Stimulated activated CD4-positive, alpha-beta T cell treated with anti-CD3 and anti-CD28 coated beads, Interleukin-15, amount 100 ng/mL, for 1 hour (primary cell): Measurements from ENCODE around the gene DOK7.
"Not testable (repeated sequence)": the region's sequence is repeated elsewhere in the genome, so short reads cannot be mapped to it uniquely, and the experiment has no call there.

ENCODE experiments used
- DNase-seq, 2 donors: peaks; one replicate each; pipeline ENCODE4 v3.0.0-alpha.2; 2020; ENCODE audit warnings: low read depth in 1 of 2, low spot score in 1 of 2

The DOK7 gene

DNA sequence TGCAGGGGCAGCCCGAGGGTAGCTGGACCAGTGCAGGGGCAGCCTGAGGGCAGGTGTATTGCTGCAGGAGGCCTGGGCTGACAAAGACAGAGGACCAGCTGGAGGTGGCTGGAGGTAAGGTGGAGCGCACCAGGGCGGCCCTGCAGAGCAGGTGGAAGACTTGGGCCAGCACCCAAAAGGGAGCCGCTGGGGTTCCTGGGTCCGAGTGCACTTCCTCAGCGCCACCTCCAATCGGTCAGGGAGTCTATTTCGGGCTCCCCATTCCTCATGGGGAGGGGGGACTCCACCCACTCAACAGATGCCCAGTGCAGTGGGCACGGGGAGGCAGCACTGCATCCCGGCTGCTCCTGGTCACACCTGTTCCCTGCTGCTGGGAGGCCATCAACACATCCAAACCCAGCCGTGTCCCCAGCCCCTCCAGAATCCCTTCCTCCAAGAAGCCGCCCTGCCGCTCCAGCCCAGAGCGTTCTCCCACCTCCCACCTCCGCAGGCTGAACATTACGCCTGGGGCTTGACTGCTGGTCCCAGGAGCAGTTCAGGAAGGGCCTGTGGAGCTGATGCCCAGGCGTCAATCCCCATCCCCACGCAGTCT lies 67.7 kb downstream of the DOK7 start:
- no peak for DNase-seq

DNA sequence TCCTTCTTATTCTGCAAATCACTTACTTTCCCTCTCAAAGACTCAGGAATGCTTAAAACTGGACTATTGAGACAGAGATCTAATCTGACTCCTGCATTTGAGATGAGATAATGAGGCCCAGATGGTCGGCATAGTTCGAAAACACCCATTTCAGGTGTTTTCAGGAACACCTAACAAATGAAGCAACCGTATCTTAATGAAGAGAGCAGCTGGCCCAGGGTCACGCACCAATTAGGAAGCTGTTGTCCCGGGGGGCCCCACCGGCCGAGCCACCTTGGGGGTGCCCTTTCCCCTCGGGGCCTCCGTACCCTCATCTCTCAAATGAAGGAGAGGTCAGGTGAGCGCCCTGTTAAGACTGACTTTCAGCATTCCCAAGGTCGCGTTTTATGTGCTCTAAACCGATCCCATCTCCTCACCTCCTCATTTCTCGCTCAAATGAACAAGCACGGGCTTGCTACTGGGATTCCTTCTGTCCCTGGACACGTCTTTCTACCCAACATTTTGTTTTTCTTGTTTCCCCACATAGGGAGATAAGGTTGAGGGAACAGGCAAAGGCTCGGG lies 68.3 kb downstream of the DOK7 start:
- no peak for DNase-seq

DNA sequence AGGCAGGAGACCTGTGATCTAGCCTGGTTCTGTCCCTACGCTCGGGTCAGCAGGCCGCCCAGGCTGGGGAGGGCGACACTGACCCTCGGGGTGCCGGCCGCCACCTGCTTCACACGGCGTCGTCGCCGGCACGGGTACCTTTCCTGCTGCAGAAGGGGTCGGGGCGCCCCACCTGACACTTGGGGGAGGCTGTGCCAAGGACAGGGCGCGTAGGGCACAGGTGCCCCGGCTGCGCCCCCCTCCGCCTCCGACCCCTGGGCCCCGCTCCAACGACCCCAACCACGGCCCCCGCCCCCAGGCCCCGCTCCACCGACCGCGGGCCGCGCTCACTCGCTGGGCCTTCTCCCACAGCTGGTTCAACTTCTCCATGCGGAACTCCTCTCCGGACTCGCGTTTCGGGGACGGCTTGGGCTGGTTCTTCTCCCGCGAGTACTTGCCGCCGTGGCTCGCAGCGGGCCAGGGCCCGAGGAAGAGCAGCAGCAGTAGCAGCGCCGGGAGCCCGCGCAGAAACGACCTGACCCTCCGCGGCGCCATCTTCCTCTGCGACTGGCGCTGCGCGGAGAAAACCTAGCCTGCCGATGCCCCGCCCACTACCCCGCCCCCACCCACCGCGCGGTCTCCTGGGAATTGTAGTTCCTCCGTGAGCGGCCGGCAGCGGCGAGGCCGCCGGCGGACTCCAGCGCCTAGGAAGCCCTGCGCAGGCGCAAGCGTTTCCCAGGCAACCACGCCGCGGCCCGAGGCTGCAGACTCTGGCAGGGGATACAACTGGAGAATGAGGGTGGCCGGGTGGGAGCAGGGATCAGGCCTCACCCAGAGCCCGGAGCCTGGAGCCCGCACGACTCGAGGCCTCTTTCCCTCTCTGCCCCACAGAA lies 69.0 kb downstream of the DOK7 start, which contains the start of gene LRPAP1:
Gene LRPAP1, minus strand, starts transcription at position 544 of the 872 bp plus-strand sequence. Its CDS starts 10 bp downstream, at position 534.
- peak; percentile 74 to 82 for DNase-seq

DNA sequence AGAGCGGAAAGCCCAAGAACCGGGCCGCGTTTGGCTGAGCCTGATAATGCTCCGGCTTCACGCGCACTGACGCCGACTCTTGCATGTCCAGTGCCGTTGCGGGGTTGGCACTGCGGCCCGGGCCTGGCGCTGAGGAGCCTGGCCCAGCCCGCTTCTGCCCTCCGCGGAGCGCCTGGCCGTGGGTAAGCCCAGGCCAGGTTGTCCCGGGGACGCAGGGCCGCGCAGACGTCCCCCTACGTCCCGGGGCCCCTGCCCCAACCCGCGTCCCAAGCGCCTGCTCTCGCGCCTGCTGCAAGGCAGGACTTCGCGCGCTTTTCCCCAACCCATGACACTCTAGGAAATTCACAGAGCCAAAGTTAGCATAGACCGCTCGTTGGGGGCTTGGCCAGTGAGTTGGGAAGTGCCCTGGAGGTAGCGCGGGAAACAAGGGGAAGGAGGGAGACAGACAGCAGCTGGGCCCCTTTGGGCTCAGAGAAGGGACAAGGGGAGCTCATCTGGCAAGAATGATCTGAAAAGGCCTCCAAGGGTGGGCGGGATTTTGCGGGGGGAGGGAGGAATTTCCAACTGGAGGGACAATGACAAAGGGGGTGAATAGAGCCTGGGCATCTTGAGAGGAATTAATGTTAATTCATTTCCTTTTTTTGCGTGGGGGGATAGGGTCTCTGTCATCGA lies 69.8 kb downstream of the DOK7 start:
- DNase-seq, result no peak

DNA sequence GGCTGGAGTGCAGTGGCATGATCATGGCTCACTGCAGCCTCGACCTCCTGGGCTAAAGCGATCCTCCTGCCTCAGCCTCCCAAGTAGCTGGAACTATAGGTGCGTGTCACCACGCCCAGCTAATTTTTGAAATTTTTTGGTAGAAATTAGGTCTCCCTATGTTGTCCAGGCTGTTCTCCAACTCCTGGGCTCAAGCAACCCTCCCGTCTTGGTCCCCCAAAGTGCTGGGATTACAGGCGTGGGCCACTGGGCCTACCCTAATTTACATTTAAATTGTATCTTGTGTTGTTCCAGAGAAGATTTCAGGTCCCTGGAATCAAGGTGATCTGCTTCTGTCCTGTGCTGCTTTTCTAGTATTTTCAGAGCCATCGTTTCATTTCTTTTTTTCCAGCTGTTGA lies 70.3 kb downstream of the DOK7 start:
- DNase-seq, result no peak

DNA sequence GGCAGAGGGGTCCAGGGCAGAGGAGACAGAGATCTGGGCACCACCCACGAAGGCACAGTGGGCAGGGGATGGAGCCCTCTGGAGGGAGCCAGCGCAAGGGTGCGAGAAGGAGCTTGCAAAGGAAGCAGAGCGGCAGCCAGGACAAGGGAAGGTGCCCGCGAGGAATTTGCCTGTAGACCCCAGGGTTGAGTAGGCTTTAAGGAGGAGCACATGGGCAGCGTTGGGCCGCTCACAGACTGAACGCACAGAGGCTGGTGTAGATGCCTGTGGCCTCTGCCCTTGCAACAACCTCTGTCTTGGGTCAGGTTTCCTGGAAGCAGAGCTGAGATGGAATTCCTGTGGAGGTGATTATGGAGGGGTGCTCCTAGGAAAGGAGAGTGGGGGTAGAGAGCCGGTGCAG lies 72.7 kb downstream of the DOK7 start:
- DNase-seq, result not testable (repeated sequence)

DNA sequence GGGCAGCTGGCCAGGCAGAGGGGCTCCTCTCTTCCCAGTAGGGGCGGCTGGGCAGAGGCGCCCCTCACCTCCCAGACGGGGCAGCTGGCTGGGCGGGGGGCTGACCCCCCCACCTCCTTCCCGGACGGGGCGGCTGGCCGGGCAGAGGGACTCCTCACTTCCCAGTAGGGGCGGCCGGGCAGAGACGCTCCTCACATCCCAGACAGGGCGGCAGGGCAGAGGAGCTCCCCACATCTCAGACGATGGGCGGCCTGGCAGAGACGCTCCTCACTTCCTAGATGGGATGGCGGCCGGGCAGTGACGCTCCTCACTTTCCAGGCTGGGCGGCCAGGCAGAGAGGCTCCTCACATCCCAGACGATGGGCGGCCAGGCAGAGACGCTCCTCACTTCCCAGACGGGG lies 75.8 kb downstream of the DOK7 start:
- not testable (repeated sequence) for DNase-seq

DNA sequence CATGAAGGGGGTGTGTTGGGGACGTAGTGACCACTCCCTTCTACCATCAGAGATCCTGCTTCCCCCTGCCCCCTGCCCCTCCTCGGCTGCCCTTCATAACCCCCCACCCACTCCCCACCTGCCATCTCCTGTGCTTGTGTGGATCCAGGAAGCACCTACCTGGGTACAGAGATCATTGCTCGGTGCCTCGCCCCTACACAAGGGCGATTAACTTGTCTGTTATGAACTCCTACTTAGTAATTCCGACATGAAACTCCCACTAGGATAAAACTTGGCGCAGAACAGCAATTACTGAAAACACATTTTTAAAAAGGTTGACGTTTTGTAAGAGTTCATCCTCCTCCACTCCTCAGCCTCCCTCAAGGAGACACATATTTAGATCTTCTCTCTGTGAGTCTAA lies 80.3 kb downstream of the DOK7 start:
- DNase-seq, result not testable (repeated sequence)
